Mucosa of descending colon (tissue), 3 donors: ENCODE measurements around the gene RPL35A. TPM values are rescaled to one million over a fixed set of nuclear protein-coding genes. Genes with fewer than 3 reads are reported as not detected.
A peak's percentile ranks its signal among the peaks of the same experiment; 100 is the strongest.
"Not testable (repeated sequence)": the region's sequence is repeated elsewhere in the genome, so short reads cannot be mapped to it uniquely, and the experiment has no call there.

ENCODE experiments used
- ATAC-seq: fragments of 200-7000 bp; cut with Tn5 transposase; one replicate; pipeline ENCODE4 v1.9.1; 2020; ENCODE audit warnings: mild to moderate bottlenecking, moderate library complexity
- DNase-seq, 3 donors: peaks; one replicate each; pipeline ENCODE4 v3.0.0-alpha.2; 2020
- H3K36me3 ChIP-seq: fragments of 200-600 bp; one replicate; pipeline ENCODE4 v1.8.0; 2021; ENCODE audit warnings: low read depth, mild to moderate bottlenecking
- H3K4me1 ChIP-seq: fragments of 200-600 bp; one replicate; pipeline ENCODE4 v1.8.0; 2021; ENCODE audit warnings: low read depth, mild to moderate bottlenecking
- H3K4me3 ChIP-seq: fragments of 200-600 bp; one replicate; pipeline ENCODE4 v1.8.0; 2021; ENCODE audit warnings: mild to moderate bottlenecking
- H3K9me3 ChIP-seq: fragments of 200-600 bp; one replicate; pipeline ENCODE4 v1.8.0; 2021; ENCODE audit warnings: mild to moderate bottlenecking
- CTCF ChIP-seq: fragments of 200-600 bp; IDR thresholded peaks from one replicate; pipeline ENCODE4 v1.8.0; 2022; ENCODE audit warnings: antibody characterized with exemption, mild to moderate bottlenecking
- intact Hi-C, 2 donors: fragments of 100-400 bp; cut with DNase I in 1 of 2; cut with micrococcal nuclease in 1 of 2; formaldehyde crosslinking; loops; one replicate each; pipeline versions ENCODE4 v1.11.0 to v1.11.1; 2022; cut with DNase I, micrococcal nuclease
- total RNA-seq, 3 donors: library from RNA; stranded (reverse); fragmentation: NEBNext Ultra II Directional in 2 of 3; extraction: Animal tissue kit (Norgen Biotek cat#: 25700) in 2 of 3; gene quantifications; one replicate each; pipeline versions ENCODE4 v1.2.1 to v1.2.4, GENCODE V29; 2021 to 2023
- donor health status: DM: no; HTN: no; CAD: no; lungs with moderate emphysema.
- donor health status: DM: no; HTN: no; CAD: no.
- donor health status: DM: no; HTN: yes; CAD: no.

RPL35A gene
- total RNA-seq, 3 donors from 2014 or later, result 606 to 700 (median 621) TPM

DNA sequence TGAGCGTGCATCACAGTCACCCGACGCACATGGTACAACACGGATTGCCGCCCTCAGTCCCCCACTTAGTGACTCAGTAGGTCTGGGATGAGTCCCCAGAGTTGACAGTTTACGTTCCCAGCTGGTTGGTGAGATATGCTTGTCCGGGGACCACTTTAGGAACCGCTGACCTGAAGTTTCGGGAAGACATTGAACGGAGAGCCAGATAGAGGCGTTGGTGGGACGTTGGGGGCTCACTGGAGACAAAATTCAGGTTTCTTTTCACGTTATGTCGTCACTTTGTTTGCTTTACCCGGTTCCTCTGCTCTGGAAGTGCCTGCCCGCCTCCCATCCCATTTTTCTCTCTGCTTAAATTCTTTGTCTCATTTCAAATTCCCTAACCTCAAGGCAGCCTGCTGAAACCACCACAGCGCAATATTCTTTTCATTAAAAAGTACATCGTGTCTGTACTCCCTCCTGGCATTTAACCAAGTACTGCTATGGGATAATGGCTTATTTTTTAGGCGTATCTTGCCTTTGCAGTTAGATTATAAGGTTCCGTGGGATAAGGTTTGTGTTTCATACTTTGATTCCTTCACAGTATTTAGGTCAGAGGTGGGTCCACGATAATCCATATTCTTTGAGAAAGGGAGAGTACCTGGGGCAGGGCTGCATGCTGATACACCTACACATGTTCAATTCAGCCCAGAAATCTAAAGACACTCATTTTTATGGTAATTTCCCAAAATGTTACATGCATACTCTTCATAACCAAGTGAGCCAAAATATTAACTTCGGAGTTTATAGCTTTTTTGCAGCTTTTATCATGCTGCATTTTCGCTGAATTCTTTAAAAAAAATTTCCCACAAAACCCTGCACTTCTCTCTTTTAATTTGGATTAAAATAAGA lies 10.9 kb downstream of the RPL35A start:
- Histone ChIP-seq H3K4me3 (peak overlapping the region; percentile 39), H3K4me1 (peaks cover 5% of the 10 kb centered on the region), H3K36me3 (no peaks in the 10 kb centered on the region), H3K9me3 (no peaks in the 10 kb centered on the region)
- no peak for TF ChIP-seq CTCF
- intact Hi-C loops, result no loop called here
- DNase-seq (no peak), ATAC-seq (no peak)

DNA sequence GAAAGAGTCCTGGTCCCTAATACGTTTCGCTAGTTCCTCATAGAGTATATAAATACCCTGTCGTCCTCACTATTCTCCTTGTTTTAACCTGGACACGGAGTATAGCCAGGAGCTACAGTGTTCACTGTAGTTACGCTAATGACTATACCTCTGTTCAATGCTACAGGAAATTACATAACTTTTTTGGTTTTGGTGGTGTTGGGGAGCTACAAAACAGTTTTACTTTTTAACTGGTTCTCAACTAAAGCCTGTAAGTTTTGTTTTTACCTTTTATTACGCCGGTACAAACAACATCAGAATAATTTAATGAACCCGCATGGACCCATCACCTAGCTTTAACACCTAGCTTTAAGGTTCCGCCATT lies 11.6 kb downstream of the RPL35A start:
- intact Hi-C loops, result no loop called here
- Histone ChIP-seq H3K9me3 (no peaks in the 10 kb centered on the region), H3K4me3 (no peak overlapping the region), H3K4me1 (peaks cover 5% of the 10 kb centered on the region), H3K36me3 (no peaks in the 10 kb centered on the region)
- no peak for DNase-seq
- ATAC-seq, result no peak
- TF ChIP-seq CTCF, result no peak

DNA sequence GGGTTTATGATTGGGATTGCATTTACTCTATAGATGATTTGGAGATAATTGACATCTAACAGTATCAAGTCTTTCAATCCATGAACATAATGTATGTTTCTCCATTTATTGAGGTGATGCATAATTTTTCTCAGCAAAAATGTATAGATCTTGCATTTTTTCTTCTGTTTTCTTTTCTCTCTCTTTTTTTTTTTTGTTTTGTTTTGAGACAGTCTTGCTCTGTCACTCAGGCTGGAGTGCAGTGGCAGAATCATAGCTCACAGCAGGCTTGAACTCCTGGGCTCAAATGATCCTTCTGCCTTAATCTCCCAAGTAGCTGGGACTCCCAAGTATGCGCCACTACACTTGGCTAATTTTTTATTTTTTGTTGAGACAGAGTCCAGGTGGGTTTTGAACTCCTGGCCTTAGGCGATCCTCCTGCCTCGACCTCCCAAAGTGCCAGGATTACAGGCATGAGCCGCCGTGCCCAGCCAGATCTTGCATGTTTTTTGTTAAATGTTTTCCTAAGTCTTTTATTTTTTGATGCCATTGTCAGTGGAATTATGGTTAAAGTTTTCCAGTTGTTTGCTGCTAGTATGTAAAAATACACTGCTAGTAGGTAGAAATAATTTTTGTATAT lies 13.1 kb downstream of the RPL35A start:
- intact Hi-C loops, result no loop called here
- H3K36me3 ChIP-seq, result no peaks in the 10 kb centered on the region
- peaks cover 5% of the 10 kb centered on the region for H3K4me1 ChIP-seq
- no peak overlapping the region for H3K4me3 ChIP-seq
- no peak for DNase-seq
- H3K9me3 ChIP-seq, result peaks cover 5% of the 10 kb centered on the region
- no peak for TF ChIP-seq CTCF
- no peak for ATAC-seq

- DNase-seq, ATAC-seq, intact Hi-C loops: not testable (repeated sequence)
Observed at GRCh38 chr3:197967337-197967989, 17.5 kb downstream of the RPL35A start.

GRCh38 chr3:197970588-197970987 lies 20.6 kb downstream of the RPL35A start:
- H3K4me1 ChIP-seq, result no peaks in the 10 kb centered on the region
- no peak for TF ChIP-seq CTCF
- H3K36me3 ChIP-seq, result no peaks in the 10 kb centered on the region
- no peak overlapping the region for H3K4me3 ChIP-seq
- DNase-seq (no peak), ATAC-seq (no peak)
- intact Hi-C loops, result no loop called here
- peaks cover 5% of the 10 kb centered on the region for H3K9me3 ChIP-seq

More at GRCh38 chr3:197967337-197967989, 17.5 kb downstream of the RPL35A start:
- H3K4me3 ChIP-seq, H3K36me3 ChIP-seq, H3K4me1 ChIP-seq, H3K9me3 ChIP-seq: not testable (repeated sequence)

- Histone ChIP-seq H3K36me3 (no peaks in the 10 kb centered on the region), H3K4me3 (no peak overlapping the region), H3K4me1 (no peaks in the 10 kb centered on the region), H3K9me3 (no peaks in the 10 kb centered on the region)
- DNase-seq, result no peak
- no peak for ATAC-seq
- intact Hi-C loops, result no loop called here
- TF ChIP-seq CTCF, result no peak
Observed at GRCh38 chr3:197974016-197974415, 24.0 kb downstream of the RPL35A start.
